SK-N-MC (cell line): ENCODE results near the gene MCOLN3.

Experiments used
- EZH2 ChIP-seq: fragments of 200-600 bp; sonication (generic); IDR thresholded peaks from one replicate; pipeline ENCODE4 v1.6.1; 2017; ENCODE audit warnings: antibody characterized with exemption
- POLR2AphosphoS5 ChIP-seq: IDR thresholded peaks from 2 replicates; pipeline ENCODE4 v1.6.1; 2012; ENCODE audit warnings: mild to moderate bottlenecking, low read depth, low read length, borderline replicate concordance

DNA sequence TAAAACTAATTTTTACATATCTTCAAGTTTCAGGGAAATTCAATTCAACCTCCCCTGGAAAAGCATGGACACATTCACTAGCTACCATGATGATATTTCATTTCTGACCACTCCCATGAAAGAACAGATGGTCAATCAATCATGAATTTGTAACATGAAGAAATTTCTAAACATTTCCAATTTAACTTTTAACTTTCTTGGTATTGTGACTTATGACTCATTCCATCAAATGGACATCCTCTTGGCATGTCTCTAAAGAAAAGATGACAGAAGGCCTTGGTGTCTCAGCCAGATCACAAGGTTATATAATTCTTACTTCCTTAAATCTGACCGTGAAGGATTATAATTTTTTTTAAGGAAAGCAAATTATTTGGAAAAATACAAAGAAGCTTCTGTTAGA lies 10.5 kb upstream of the MCOLN3 start:
- TF ChIP-seq EZH2 (no peak), POLR2AphosphoS5 (no peak)
